Forelimb muscle (tissue), 1 donor: ENCODE results near the gene KCNQ1OT1. TPM values are rescaled to one million over a fixed set of nuclear protein-coding genes. Genes with fewer than 3 reads are reported as not detected.
"Not testable (repeated sequence)": the region's sequence is repeated elsewhere in the genome, so short reads cannot be mapped to it uniquely, and the experiment has no call there.

Source experiments
- DNase-seq: peaks from one replicate; pipeline ENCODE4 v3.0.0-alpha.2; 2013; ENCODE audit warnings: low read depth
- polyA plus RNA-seq: library from polyadenylated mRNA; unstranded; fragments of 120-200 nt; gene quantifications from one replicate; pipeline ENCODE4 v1.2.1, GENCODE V29; 2013; ENCODE audit not compliant: insufficient read length

KCNQ1OT1 gene
- polyA plus RNA-seq, 1 donor, result 1.3 TPM

- DNase-seq, result peak; percentile 60
Measured at GRCh38 chr11:2652333-2653197, 47.2 kb downstream of the KCNQ1OT1 start.

- no peak for DNase-seq
Measured at GRCh38 chr11:2651826-2652271, 47.9 kb downstream of the KCNQ1OT1 start.

- DNase-seq, result no peak
Measured at GRCh38 chr11:2651054-2651617, 48.7 kb downstream of the KCNQ1OT1 start.

GRCh38 chr11:2650343-2650867 is 49.4 kb downstream of the KCNQ1OT1 start:
- no peak for DNase-seq

- DNase-seq, result no peak
Measured at GRCh38 chr11:2649848-2650247, 49.9 kb downstream of the KCNQ1OT1 start.

GRCh38 chr11:2649400-2649799 is 50.4 kb downstream of the KCNQ1OT1 start:
- no peak for DNase-seq

- DNase-seq, result no peak
Measured at GRCh38 chr11:2647953-2648352, 51.8 kb downstream of the KCNQ1OT1 start.

- DNase-seq, result no peak
Measured at GRCh38 chr11:2647167-2647566, 52.6 kb downstream of the KCNQ1OT1 start.

GRCh38 chr11:2645779-2646118 is 54.0 kb downstream of the KCNQ1OT1 start:
- DNase-seq, result no peak

GRCh38 chr11:2644844-2645778 is 54.7 kb downstream of the KCNQ1OT1 start:
- no peak for DNase-seq

GRCh38 chr11:2643746-2644145 is 56.0 kb downstream of the KCNQ1OT1 start:
- no peak for DNase-seq

GRCh38 chr11:2641623-2642022 is 58.2 kb downstream of the KCNQ1OT1 start:
- DNase-seq, result no peak

- not testable (repeated sequence) for DNase-seq
Measured at GRCh38 chr11:2639763-2640162, 60.0 kb downstream of the KCNQ1OT1 start.

- DNase-seq, result no peak
Measured at GRCh38 chr11:2631161-2631560, 68.6 kb downstream of the KCNQ1OT1 start.

GRCh38 chr11:2630679-2631078 is 69.1 kb downstream of the KCNQ1OT1 start:
- DNase-seq, result no peak

GRCh38 chr11:2625183-2625582 is 74.6 kb downstream of the KCNQ1OT1 start:
- no peak for DNase-seq

GRCh38 chr11:2621894-2622293 is 77.9 kb downstream of the KCNQ1OT1 start:
- no peak for DNase-seq

- no peak for DNase-seq
Measured at GRCh38 chr11:2612884-2613571, 86.8 kb downstream of the KCNQ1OT1 start.

GRCh38 chr11:2609345-2609744 is 90.4 kb downstream of the KCNQ1OT1 start:
- no peak for DNase-seq

- no peak for DNase-seq
Measured at GRCh38 chr11:2599561-2600189, 100.1 kb downstream of the KCNQ1OT1 start.

GRCh38 chr11:2595204-2595603 is 104.6 kb downstream of the KCNQ1OT1 start:
- DNase-seq, result no peak
